BJ (cell line): ENCODE results near the gene MUC2. TPM values are rescaled to one million over a fixed set of nuclear protein-coding genes. Genes with fewer than 3 reads are reported as not detected.

Experiments used
- CTCF ChIA-PET: fragments of 350-600 bp; formaldehyde crosslinking; extraction: SDS; loops from one replicate; lab custom pipeline; 2021; ENCODE audit warnings: antibody characterized with exemption, inconsistent platforms; lab: Yijun Ruan, JAX
- POLR2A ChIA-PET: fragments of 300-600 bp; sonication (Branson Sonifier 250); formaldehyde crosslinking; extraction: SDS; loops from one replicate; lab custom pipeline; 2021; ENCODE audit warnings: antibody characterized with exemption; lab: Charles Lee
- DNase-seq: peaks from one replicate; pipeline ENCODE4 v3.0.0-alpha.2; 2011; ENCODE audit warnings: low read depth
- H3K27me3 ChIP-seq: 2 replicates; pipeline ENCODE4 v1.6.0; 2011; ENCODE audit warnings: low read length; ENCODE audit not compliant: control insufficient read depth, insufficient read depth
- H3K36me3 ChIP-seq: 2 replicates; pipeline ENCODE4 v1.5.1; 2011; ENCODE audit warnings: low read length; ENCODE audit not compliant: control insufficient read depth, insufficient read depth
- H3K4me3 ChIP-seq: 2 replicates; pipeline ENCODE4 v1.5.1; 2011; ENCODE audit warnings: low read depth, mild to moderate bottlenecking, control low read depth, low read length
- polyA plus RNA-seq: library from polyadenylated mRNA; depleted of rRNA; stranded (reverse); fragments of >200 nt; gene quantifications from 2 replicates; pipeline ENCODE4 v1.2.3, GENCODE V29; 2011
- TF ChIP-seq, protein P1 (sequence below): IDR thresholded peaks from 2 replicates; pipeline ENCODE4 v1.5.1; 2011; ENCODE audit warnings: low read depth, mild to moderate bottlenecking, control low read depth, inconsistent platforms, low read length, moderate library complexity; ENCODE audit not compliant: insufficient read depth

The MUC2 gene
- polyA plus RNA-seq, 1 experiment, result not detected

GRCh38 chr11:1073261-1073724 lies 1.4 kb upstream of the MUC2 start:
- H3K36me3 ChIP-seq, result no peaks in the 10 kb centered on the region
- ChIA-PET CTCF (no interaction called here), POLR2A (no interaction called here)
- TF ChIP-seq, protein P1, sequence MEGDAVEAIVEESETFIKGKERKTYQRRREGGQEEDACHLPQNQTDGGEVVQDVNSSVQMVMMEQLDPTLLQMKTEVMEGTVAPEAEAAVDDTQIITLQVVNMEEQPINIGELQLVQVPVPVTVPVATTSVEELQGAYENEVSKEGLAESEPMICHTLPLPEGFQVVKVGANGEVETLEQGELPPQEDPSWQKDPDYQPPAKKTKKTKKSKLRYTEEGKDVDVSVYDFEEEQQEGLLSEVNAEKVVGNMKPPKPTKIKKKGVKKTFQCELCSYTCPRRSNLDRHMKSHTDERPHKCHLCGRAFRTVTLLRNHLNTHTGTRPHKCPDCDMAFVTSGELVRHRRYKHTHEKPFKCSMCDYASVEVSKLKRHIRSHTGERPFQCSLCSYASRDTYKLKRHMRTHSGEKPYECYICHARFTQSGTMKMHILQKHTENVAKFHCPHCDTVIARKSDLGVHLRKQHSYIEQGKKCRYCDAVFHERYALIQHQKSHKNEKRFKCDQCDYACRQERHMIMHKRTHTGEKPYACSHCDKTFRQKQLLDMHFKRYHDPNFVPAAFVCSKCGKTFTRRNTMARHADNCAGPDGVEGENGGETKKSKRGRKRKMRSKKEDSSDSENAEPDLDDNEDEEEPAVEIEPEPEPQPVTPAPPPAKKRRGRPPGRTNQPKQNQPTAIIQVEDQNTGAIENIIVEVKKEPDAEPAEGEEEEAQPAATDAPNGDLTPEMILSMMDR, result no peak
- no peaks in the 10 kb centered on the region for H3K27me3 ChIP-seq
- no peak overlapping the region for H3K4me3 ChIP-seq
- DNase-seq, result no peak

DNA sequence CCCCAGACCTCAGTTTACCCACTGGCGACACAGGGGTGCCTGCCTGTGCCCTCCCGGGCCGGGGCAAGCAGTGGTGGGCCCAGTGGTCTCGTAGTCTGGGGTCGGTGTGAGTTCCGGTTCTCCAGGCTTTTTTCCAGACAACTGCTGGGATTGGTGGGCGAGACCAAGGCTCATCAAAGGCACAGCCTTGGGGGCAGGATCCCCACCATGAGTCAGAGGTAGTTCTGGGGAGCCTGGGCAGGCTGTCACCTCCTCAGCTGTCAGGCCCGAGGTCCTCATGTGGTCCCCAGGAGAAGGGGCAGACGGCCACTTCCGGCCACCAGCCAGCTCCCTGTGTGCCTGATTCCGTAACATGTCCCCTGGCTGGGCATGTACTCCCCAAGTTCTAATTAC lies 827 bp upstream of the MUC2 start:
- H3K36me3 ChIP-seq, result no peaks in the 10 kb centered on the region
- POLR2A ChIA-PET, result no interaction called here
- TF ChIP-seq, protein P1, result no peak
- H3K27me3 ChIP-seq, result no peaks in the 10 kb centered on the region
- CTCF ChIA-PET, result interaction anchor here (0.6 kb wide), 1 partner anchor 544 kb away, joined by 3 read pairs; no protein-coding TSS in a partner anchor
- H3K4me3 ChIP-seq, result no peak overlapping the region
- DNase-seq, result no peak

GRCh38 chr11:1075341-1075911 lies 752 bp downstream of the MUC2 start:
- DNase-seq, result no peak
- POLR2A ChIA-PET, result no interaction called here
- Histone ChIP-seq H3K36me3 (no peaks in the 10 kb centered on the region), H3K27me3 (no peaks in the 10 kb centered on the region), H3K4me3 (no peak overlapping the region)
- TF ChIP-seq, protein P1, result no peak
- CTCF ChIA-PET, result no interaction called here

GRCh38 chr11:1076061-1076665 lies 1.5 kb downstream of the MUC2 start:
- Histone ChIP-seq H3K4me3 (no peak overlapping the region), H3K36me3 (no peaks in the 10 kb centered on the region), H3K27me3 (no peaks in the 10 kb centered on the region)
- POLR2A ChIA-PET, result no interaction called here
- CTCF ChIA-PET, result no interaction called here
- TF ChIP-seq, protein P1, result no peak
- DNase-seq, result no peak

GRCh38 chr11:1077033-1077416 lies 2.4 kb downstream of the MUC2 start:
- ChIA-PET POLR2A (no interaction called here), CTCF (no interaction called here)
- TF ChIP-seq, protein P1, result no peak
- no peaks in the 10 kb centered on the region for H3K36me3 ChIP-seq
- H3K4me3 ChIP-seq, result no peak overlapping the region
- no peak for DNase-seq
- H3K27me3 ChIP-seq, result no peaks in the 10 kb centered on the region
